K562 (cell line): Measurements from ENCODE around the gene CAMK2G. TPM values are rescaled to one million over a fixed set of nuclear protein-coding genes. Genes with fewer than 3 reads are reported as not detected.

Source experiments
- ATAC-seq: fragments of 200-7000 bp; cut with Tn5 transposase; 3 replicates; pipeline ENCODE4 v1.9.1; 2020; ENCODE audit warnings: moderate library complexity
- BruUV-seq: library from RNA; stranded (reverse); fragments of 400-500 nt; replicated peaks from 2 replicates; lab custom pipeline; 2021; lab: Mats Ljungman, UMichigan
- CTCF ChIA-PET: fragments of 300-600 bp; formaldehyde crosslinking; extraction: SDS; loops from one replicate; lab custom pipeline; 2021; ENCODE audit warnings: low intra/inter-chr PET ratio; lab: Yijun Ruan, JAX
- POLR2A ChIA-PET: fragments of 300-600, 350-650 bp; sonication (Branson Sonifier 250); formaldehyde crosslinking; extraction: SDS; loops from one replicate; lab custom pipeline; 2021; ENCODE audit warnings: antibody characterized with exemption, inconsistent platforms; lab: Yijun Ruan, JAX
- DNase-seq, 4 experiments: peaks; one replicate each; pipeline versions ENCODE4 v3.0.0 to v3.0.0-alpha.2; 2011 to 2018; ENCODE audit warnings: low spot score in 3 of 4, mixed read lengths in 3 of 4; ENCODE audit errors: extremely low read depth in 1 of 4
- FAIRE-seq: peaks from 2 replicates; lab custom pipeline; 2011; peaks lifted over from hg19 to GRCh38; lab: Jason Lieb, UNC
- H2AFZ ChIP-seq: 2 replicates; pipeline ENCODE4 v1.6.0; 2011; ENCODE audit warnings: low read depth, low read length, control low read depth, inconsistent platforms
- H3K27ac ChIP-seq: fragments of 200-600 bp; 3 replicates; pipeline ENCODE4 v1.8.0; 2011; ENCODE audit warnings: low read depth, mild to moderate bottlenecking, control low read depth, inconsistent platforms, low read length, moderate library complexity, mixed read lengths; ENCODE audit errors: extremely low read depth
- H3K27me3 ChIP-seq, 2 experiments: fragments of 300-600 bp in 1 of 2; 2 replicates in 1 of 2; 3 replicates in 1 of 2; pipeline versions ENCODE4 v1.6.0 to v1.8.0; 2011; ENCODE audit warnings: inconsistent platforms in 2 of 2, low read length in 2 of 2, mild to moderate bottlenecking in 1 of 2, mixed read lengths in 1 of 2, moderate library complexity in 1 of 2; ENCODE audit not compliant: control insufficient read depth in 2 of 2, insufficient read depth in 2 of 2
- H3K36me3 ChIP-seq: fragments of 300-600 bp; 3 replicates; pipeline ENCODE4 v1.8.0; 2011; ENCODE audit warnings: mild to moderate bottlenecking, low read length, inconsistent platforms; ENCODE audit not compliant: control insufficient read depth, insufficient read depth
- H3K4me1 ChIP-seq, 2 experiments: fragments of 200-600 bp in 1 of 2; replicated peaks in 1 of 2; 2 replicates in 1 of 2; 3 replicates in 1 of 2; pipeline versions ENCODE4 v1.5.1 to v1.8.0; 2011; ENCODE audit warnings: inconsistent platforms in 2 of 2, low read length in 2 of 2, mild to moderate bottlenecking in 1 of 2, mixed read lengths in 1 of 2, moderate library complexity in 1 of 2; ENCODE audit not compliant: control insufficient read depth in 2 of 2, insufficient read depth in 2 of 2
- H3K4me2 ChIP-seq: 2 replicates; pipeline ENCODE4 v1.6.1; 2011; ENCODE audit warnings: low read length, control low read depth, inconsistent platforms, mixed read lengths; ENCODE audit not compliant: insufficient read depth
- H3K4me3 ChIP-seq: fragments of 200-600 bp; sonication (generic), shearing (Covaris generic); 2 replicates; pipeline ENCODE4 v1.5.1; 2016; ENCODE audit warnings: control low read depth, inconsistent platforms
- H3K79me2 ChIP-seq: fragments of 200-600 bp; 3 replicates; pipeline ENCODE4 v1.8.0; 2011; ENCODE audit warnings: low read length, inconsistent platforms; ENCODE audit not compliant: control insufficient read depth, insufficient read depth
- H3K9ac ChIP-seq, 2 experiments: 2 replicates each; pipeline versions ENCODE4 v1.6.0 to v1.6.1; 2011; ENCODE audit warnings: low read depth in 2 of 2, low read length in 2 of 2, control low read depth in 1 of 2, inconsistent platforms in 1 of 2, mild to moderate bottlenecking in 1 of 2, mixed read lengths in 1 of 2; ENCODE audit not compliant: insufficient read depth in 1 of 2
- H3K9me1 ChIP-seq: one replicate; pipeline ENCODE4 v1.6.0; 2011; ENCODE audit warnings: inconsistent platforms, mild to moderate bottlenecking, low read length, moderate library complexity; ENCODE audit not compliant: control insufficient read depth, insufficient read depth
- H3K9me3 ChIP-seq: replicated peaks from 2 replicates; pipeline ENCODE4 v1.5.1; 2011; ENCODE audit warnings: low read depth, low read length, inconsistent platforms; ENCODE audit not compliant: control insufficient read depth, insufficient read depth
- H4K20me1 ChIP-seq: replicated peaks from 2 replicates; pipeline ENCODE4 v1.6.1; 2011; ENCODE audit warnings: low read length, inconsistent platforms, mixed read lengths; ENCODE audit not compliant: control insufficient read depth, insufficient read depth
- BDP1 ChIP-seq: IDR thresholded peaks from 3 replicates; pipeline ENCODE4 v1.6.1; 2011; ENCODE audit not compliant: insufficient read length, insufficient read depth
- CAMTA2 ChIP-seq: fragments of 250-450 bp; sonication (Bioruptor Pico); conservative IDR thresholded peaks from 2 replicates; pipeline ENCODE4 v1.5.1; 2022
- DACH1 ChIP-seq: fragments of 450-650 bp; IDR thresholded peaks from 2 replicates; pipeline ENCODE4 v1.6.1; 2018; ENCODE audit not compliant: partially characterized antibody
- KDM4B ChIP-seq, 2 experiments: fragments of 450-650 bp in 1 of 2; sonication (generic) in 1 of 2; IDR thresholded peaks; 2 replicates each; pipeline ENCODE4 v1.6.1; 2016 to 2017; ENCODE audit warnings: borderline replicate concordance in 2 of 2, antibody characterized with exemption in 1 of 2, low read depth in 1 of 2, mild to moderate bottlenecking in 1 of 2
- NR2F6 ChIP-seq: fragments of 450-650 bp; formaldehyde crosslinking; IDR thresholded peaks from 2 replicates; pipeline ENCODE4 v1.4.0; 2020; ENCODE audit warnings: mild to moderate bottlenecking
- RB1 ChIP-seq: fragments of 450-650 bp; IDR thresholded peaks from 2 replicates; pipeline ENCODE4 v1.6.1; 2017; ENCODE audit warnings: low read depth, mild to moderate bottlenecking
- RBFOX2 ChIP-seq: fragments of 200-400 bp; formaldehyde crosslinking; IDR thresholded peaks from 2 replicates; pipeline ENCODE4 v1.6.1; 2017; ENCODE audit warnings: low read depth, mild to moderate bottlenecking, low read length, moderate library complexity
- TFAP4 ChIP-seq: sonication (generic); formaldehyde crosslinking; IDR thresholded peaks from 2 replicates; pipeline ENCODE4 v1.8.0; 2022; ENCODE audit warnings: missing genetic modification reagents, mild to moderate bottlenecking, moderate library complexity, borderline replicate concordance
- ZFP36 ChIP-seq: fragments of 150-350 bp; IDR thresholded peaks from 2 replicates; pipeline ENCODE4 v1.6.1; 2018; ENCODE audit warnings: low read length, low read depth; ENCODE audit not compliant: partially characterized antibody
- ZNF133 ChIP-seq: fragments of 250-450 bp; sonication (Bioruptor Pico); IDR thresholded peaks from 2 replicates; pipeline ENCODE4 v1.4.0; 2020; ENCODE audit warnings: mild to moderate bottlenecking
- ZNF444 ChIP-seq: fragments of 250-450 bp; sonication (Bioruptor Pico); IDR thresholded peaks from 2 replicates; pipeline ENCODE4 v1.4.0; 2020; ENCODE audit warnings: mild to moderate bottlenecking, moderate library complexity
- WGBS: fragments of 100-300 bp; shearing (Covaris generic); methylation state at CpG from one replicate; pipeline ENCODE4 v1.1.6; 2016; ENCODE audit warnings: low coverage, mixed read lengths; ENCODE audit not compliant: insufficient coverage; ENCODE audit errors: missing lambda C conversion rate; 5-methylcytosine and 5-hydroxymethylcytosine counted together
- in situ Hi-C: fragments of 300-500 bp; cut with MboI; formaldehyde crosslinking; loops from 4 replicates; pipeline ENCODE4 v1.15.0; 2018; ENCODE audit warnings: inconsistent platforms, mixed read lengths
- intact Hi-C: fragments of 100-400 bp; cut with micrococcal nuclease; formaldehyde crosslinking; loops from 2 replicates; pipeline ENCODE4 v1.14.2; 2022
- polyA plus RNA-seq, 8 experiments: library from polyadenylated mRNA; depleted of rRNA in 4 of 8; stranded (reverse) in 5 of 8; unstranded in 3 of 8; fragments of >200 nt; fragmentation: Nextera tagmentation in 2 of 8; fragmentation: Illumina TruSeq in 1 of 8; extraction: Ambion mirVana in 2 of 8; extraction: Trizol in 1 of 8; gene quantifications; 2 replicates each; pipeline versions ENCODE4 v1.2.1 to v1.2.3, GENCODE V29; 2011 to 2014; ENCODE audit warnings: inconsistent platforms in 1 of 8, missing spikeins in 1 of 8
- total RNA-seq, 7 experiments: library from RNA; depleted of rRNA in 6 of 7; stranded (reverse); fragments of >200 nt in 6 of 7; fragmentation: Illumina TruSeq in 2 of 7; extraction: Trizol in 2 of 7; gene quantifications; 2 replicates each; pipeline versions ENCODE4 v1.2.1 to v1.2.3, GENCODE V29; 2011 to 2021; ENCODE audit warnings: low replicate concordance in 1 of 7
- TF ChIP-seq, protein P1 (sequence below): fragments of 450-650 bp; IDR thresholded peaks from 2 replicates; pipeline ENCODE4 v1.6.1; 2016; ENCODE audit warnings: mild to moderate bottlenecking
- TF ChIP-seq, protein P2 (sequence below): fragments of 250-450 bp; sonication (Bioruptor Pico); IDR thresholded peaks from 2 replicates; pipeline ENCODE4 v1.4.0; 2020; ENCODE audit warnings: borderline replicate concordance
- TF ChIP-seq, protein P3 (sequence below): sonication (generic); formaldehyde crosslinking; IDR thresholded peaks from 2 replicates; pipeline ENCODE4 v1.8.0; 2023; ENCODE audit warnings: mild to moderate bottlenecking, missing genetic modification reagents

CAMK2G gene
- total and polyA plus RNA-seq, 9 of the 15 experiments (the other 6 are each of a cell fraction or from before 2014, with no cell fraction given): 9.0 to 37.9 (median 32.6) TPM

- TF ChIP-seq RBFOX2: peak; percentile 68
- TF ChIP-seq ZNF133 (CRISPR knock-in tag): no peak
- TF ChIP-seq DACH1: no peak
- TF ChIP-seq, protein P1, sequence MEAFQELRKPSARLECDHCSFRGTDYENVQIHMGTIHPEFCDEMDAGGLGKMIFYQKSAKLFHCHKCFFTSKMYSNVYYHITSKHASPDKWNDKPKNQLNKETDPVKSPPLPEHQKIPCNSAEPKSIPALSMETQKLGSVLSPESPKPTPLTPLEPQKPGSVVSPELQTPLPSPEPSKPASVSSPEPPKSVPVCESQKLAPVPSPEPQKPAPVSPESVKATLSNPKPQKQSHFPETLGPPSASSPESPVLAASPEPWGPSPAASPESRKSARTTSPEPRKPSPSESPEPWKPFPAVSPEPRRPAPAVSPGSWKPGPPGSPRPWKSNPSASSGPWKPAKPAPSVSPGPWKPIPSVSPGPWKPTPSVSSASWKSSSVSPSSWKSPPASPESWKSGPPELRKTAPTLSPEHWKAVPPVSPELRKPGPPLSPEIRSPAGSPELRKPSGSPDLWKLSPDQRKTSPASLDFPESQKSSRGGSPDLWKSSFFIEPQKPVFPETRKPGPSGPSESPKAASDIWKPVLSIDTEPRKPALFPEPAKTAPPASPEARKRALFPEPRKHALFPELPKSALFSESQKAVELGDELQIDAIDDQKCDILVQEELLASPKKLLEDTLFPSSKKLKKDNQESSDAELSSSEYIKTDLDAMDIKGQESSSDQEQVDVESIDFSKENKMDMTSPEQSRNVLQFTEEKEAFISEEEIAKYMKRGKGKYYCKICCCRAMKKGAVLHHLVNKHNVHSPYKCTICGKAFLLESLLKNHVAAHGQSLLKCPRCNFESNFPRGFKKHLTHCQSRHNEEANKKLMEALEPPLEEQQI: no peak
- TF ChIP-seq KDM4B (IDR thresholded peaks at IDR 0.05; ENCODE audit: borderline replicate concordance in 2 of 2, low read depth in 1 of 2): no peak
- TF ChIP-seq ZFP36: no peak
- TF ChIP-seq NR2F6: no peak
- TF ChIP-seq, all 486 proteins: peak for 5
Observed at GRCh38 chr10:73873142-73873837, 1.1 kb downstream of the CAMK2G start (continued).

GRCh38 chr10:73872190-73872710, 2.1 kb downstream of the CAMK2G start:
- FAIRE-seq (no peak), DNase-seq (no peak), ATAC-seq (no peak)
- TF ChIP-seq RB1: no peak
- TF ChIP-seq, protein P2, sequence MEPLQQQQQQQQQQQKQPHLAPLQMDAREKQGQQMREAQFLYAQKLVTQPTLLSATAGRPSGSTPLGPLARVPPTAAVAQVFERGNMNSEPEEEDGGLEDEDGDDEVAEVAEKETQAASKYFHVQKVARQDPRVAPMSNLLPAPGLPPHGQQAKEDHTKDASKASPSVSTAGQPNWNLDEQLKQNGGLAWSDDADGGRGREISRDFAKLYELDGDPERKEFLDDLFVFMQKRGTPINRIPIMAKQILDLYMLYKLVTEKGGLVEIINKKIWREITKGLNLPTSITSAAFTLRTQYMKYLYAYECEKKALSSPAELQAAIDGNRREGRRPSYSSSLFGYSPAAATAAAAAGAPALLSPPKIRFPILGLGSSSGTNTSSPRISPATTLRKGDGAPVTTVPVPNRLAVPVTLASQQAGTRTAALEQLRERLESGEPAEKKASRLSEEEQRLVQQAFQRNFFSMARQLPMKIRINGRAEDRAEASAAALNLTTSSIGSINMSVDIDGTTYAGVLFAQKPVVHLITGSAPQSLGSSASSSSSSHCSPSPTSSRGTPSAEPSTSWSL (CRISPR knock-in tag): no peak
- TF ChIP-seq TFAP4 (CRISPR knock-in tag): no peak
- TF ChIP-seq ZNF444: no peak
- no peak for TF ChIP-seq CAMTA2 (CRISPR knock-in tag)
- TF ChIP-seq, protein P3, sequence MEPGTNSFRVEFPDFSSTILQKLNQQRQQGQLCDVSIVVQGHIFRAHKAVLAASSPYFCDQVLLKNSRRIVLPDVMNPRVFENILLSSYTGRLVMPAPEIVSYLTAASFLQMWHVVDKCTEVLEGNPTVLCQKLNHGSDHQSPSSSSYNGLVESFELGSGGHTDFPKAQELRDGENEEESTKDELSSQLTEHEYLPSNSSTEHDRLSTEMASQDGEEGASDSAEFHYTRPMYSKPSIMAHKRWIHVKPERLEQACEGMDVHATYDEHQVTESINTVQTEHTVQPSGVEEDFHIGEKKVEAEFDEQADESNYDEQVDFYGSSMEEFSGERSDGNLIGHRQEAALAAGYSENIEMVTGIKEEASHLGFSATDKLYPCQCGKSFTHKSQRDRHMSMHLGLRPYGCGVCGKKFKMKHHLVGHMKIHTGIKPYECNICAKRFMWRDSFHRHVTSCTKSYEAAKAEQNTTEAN (CRISPR knock-in tag): no peak
- no peak for TF ChIP-seq BDP1
- Histone ChIP-seq H3K9me1 (no peaks in the 10 kb centered on the region), H3K9me3 (no peaks in the 10 kb centered on the region), H2AFZ (no peak overlapping the region), H3K4me2 (no peak overlapping the region), H3K36me3 (peaks cover 59% of the 10 kb centered on the region), H3K9ac (no peak overlapping the region), H3K27me3 (no peaks in the 10 kb centered on the region), H3K79me2 (peaks cover 18% of the 10 kb centered on the region), H4K20me1 (peaks cover 14% of the 10 kb centered on the region; the same call in 1 of the 2 replicates), H3K4me1 (peaks cover 15 to 23% of the 10 kb centered on the region in 2 experiments), H3K27ac (no peak overlapping the region), H3K4me3 (no peak overlapping the region)
- in situ Hi-C loops (loop anchor here (10.0 kb wide), 1 partner anchor 337 kb away; no protein-coding TSS in a partner anchor), intact Hi-C loops (no loop called here)
- 88% methylated on average over 5 of the region's 5 CpGs for WGBS
- TSS peak; percentile 32 for BruUV-seq
- ChIA-PET POLR2A (interaction anchor here (0.7 to 1.1 kb wide), 5 partner anchors 10 to 69 kb away, joined by 3 to 5 read pairs (median 4); no protein-coding TSS in a partner anchor), CTCF (no interaction called here)
